NCI-H2171 (cell line): Measurements from ENCODE around the gene CD84.
A peak's percentile ranks its signal among the peaks of the same experiment; 100 is the strongest.
"Not testable (repeated sequence)": the region's sequence is repeated elsewhere in the genome, so short reads cannot be mapped to it uniquely, and the experiment has no call there.

Experiments
- DNase-seq: peaks from one replicate; lab custom pipeline; 2025; lab: John Stamatoyannopoulos, UW

CD84 gene

GRCh38 chr1:160570840-160571239 lies 8.5 kb downstream of the CD84 start:
- no peak for DNase-seq

- no peak for DNase-seq
Measured at GRCh38 chr1:160569806-160570205, 9.5 kb downstream of the CD84 start.

GRCh38 chr1:160567858-160568682 lies 11.2 kb downstream of the CD84 start:
- DNase-seq: no peak

- DNase-seq: no peak
Measured at GRCh38 chr1:160567341-160567740, 12.0 kb downstream of the CD84 start.

GRCh38 chr1:160565564-160565963 lies 13.7 kb downstream of the CD84 start:
- DNase-seq: no peak

GRCh38 chr1:160563230-160563629 lies 16.1 kb downstream of the CD84 start:
- not testable (repeated sequence) for DNase-seq

- not testable (repeated sequence) for DNase-seq
Measured at GRCh38 chr1:160562745-160563144, 16.6 kb downstream of the CD84 start.

- no peak for DNase-seq
Measured at GRCh38 chr1:160560806-160561205, 18.5 kb downstream of the CD84 start.

GRCh38 chr1:160560045-160560705 lies 19.1 kb downstream of the CD84 start:
- no peak for DNase-seq

GRCh38 chr1:160559437-160559836 lies 19.9 kb downstream of the CD84 start:
- not testable (repeated sequence) for DNase-seq

- DNase-seq: no peak
Measured at GRCh38 chr1:160558660-160559380, 20.5 kb downstream of the CD84 start.

- DNase-seq: no peak
Measured at GRCh38 chr1:160553778-160554177, 25.5 kb downstream of the CD84 start.

- no peak for DNase-seq
Measured at GRCh38 chr1:160552425-160552824, 26.9 kb downstream of the CD84 start.

GRCh38 chr1:160550572-160551034 lies 28.7 kb downstream of the CD84 start:
- no peak for DNase-seq

GRCh38 chr1:160549665-160550006 lies 29.7 kb downstream of the CD84 start:
- DNase-seq: no peak

GRCh38 chr1:160548960-160549664 lies 30.2 kb downstream of the CD84 start:
- peak; percentile 89 for DNase-seq

- DNase-seq: peak; percentile 81
Measured at GRCh38 chr1:160548183-160548582, 31.1 kb downstream of the CD84 start.

GRCh38 chr1:160547422-160547821 lies 31.9 kb downstream of the CD84 start:
- no peak for DNase-seq

- no peak for DNase-seq
Measured at GRCh38 chr1:160546942-160547341, 32.4 kb downstream of the CD84 start.

GRCh38 chr1:160544647-160545046 lies 34.6 kb downstream of the CD84 start:
- DNase-seq: no peak

GRCh38 chr1:160542303-160542945 lies 36.9 kb downstream of the CD84 start:
- no peak for DNase-seq
